GM18526 (cell line): Measurements from ENCODE around the gene TPCN2.

Experiments
- POLR2A ChIP-seq: IDR thresholded peaks from 3 replicates; pipeline ENCODE4 v1.6.1; 2011; ENCODE audit not compliant: insufficient read length; ENCODE audit errors: extremely low read depth

The TPCN2 gene

DNA sequence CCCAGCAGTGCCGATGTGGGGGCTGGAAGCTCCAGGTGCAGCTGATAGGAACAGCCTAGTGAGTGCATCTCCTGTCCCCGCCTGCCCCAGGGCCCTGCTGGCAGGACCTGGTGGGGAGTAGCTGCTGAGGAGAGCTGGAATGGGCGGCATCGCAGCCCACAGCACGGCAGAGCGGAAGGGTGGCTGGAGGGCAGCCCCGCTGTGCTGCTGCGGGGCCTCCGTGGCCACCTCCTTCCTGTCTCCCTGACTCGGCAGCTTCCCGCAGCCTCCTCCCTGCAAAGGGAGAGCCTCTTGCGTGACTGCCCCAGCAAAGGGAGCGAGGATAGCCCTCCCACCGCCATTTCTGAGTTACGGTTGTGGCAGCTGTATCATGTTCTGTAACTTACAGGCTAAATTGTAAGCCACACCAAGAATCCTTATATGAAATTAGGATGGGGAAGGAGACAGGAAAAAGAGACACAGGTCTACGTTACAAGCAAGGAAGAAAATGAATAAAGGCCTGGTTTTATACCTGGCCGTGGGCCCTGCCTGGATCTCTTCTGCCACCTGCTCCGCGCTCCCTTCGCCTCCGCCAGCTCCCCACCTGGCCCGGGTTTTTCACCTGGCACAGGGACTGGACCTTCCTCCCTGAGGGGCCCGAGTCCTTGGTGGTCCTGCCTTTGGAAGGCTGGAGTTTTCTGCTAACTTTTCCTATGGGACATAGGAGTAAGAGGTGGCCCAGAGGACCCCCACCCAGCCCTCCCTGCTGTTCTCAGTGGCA is 10.0 kb downstream of the TPCN2 start:
- TF ChIP-seq POLR2A = no peak

- no peak for TF ChIP-seq POLR2A
Measured at GRCh38 chr11:69059429-69059828, 10.7 kb downstream of the TPCN2 start.

GRCh38 chr11:69059985-69060384 is 11.3 kb downstream of the TPCN2 start:
- no peak for TF ChIP-seq POLR2A

DNA sequence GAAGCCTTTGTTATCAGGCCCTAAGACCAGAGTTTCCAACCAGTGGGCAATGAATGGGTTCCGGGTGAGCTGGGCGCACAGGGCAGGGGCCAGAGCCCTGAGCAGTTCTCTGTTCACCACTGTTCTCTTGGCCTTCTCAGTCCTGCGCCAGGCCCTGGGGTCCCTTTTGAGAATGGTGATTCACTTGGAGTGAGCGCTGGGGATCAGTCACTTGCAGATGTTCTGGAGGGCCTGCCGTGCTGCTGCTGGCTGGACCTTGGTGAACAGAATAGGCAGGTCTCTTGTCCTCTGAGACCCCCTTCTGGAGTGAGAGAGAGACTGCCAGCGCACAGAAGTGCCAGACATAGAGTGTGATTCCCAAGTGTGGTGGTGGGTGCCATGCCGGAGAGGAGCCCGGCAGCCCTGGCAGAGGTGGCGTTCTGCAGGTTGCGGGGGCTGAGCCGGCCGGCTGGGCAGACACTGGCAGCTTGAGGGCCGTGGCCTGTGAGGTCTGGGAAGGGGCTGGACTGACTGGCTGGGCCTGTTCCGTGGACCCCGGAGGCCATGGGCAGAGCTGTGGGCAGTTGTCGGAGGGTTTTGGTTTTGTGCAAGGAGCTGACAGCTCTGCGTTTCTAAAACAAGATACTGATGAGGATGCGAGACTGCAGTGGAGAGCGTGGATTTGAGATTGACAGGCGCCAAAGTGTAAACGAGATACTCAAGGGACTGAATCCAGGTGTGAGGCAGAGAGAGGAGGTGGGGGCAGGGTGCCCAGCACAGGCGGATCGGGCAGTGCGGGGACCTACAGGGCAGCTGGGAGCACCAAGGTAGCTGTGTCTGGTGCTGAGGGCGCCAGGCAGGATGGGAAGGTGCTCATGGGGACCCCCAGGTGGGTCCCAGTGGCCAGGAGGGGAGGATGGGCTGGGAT is 12.3 kb downstream of the TPCN2 start:
- no peak for TF ChIP-seq POLR2A

DNA sequence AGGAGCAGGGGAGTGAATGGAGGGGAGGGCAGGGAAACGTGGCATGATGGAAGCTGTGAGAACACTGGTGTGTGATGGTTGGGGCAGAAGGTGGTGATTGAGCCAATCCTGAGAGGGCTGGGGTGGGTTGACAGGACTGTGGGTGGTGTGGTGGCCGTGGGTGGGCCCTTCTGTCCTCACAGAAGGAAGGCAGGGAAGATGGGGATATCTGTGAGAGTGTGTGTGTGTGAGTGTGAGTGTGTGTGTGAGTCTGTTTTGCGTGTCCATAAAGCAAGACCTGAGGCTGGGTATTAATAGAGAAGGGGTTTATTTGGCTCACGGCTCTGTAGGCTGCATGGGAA is 13.0 kb downstream of the TPCN2 start:
- TF ChIP-seq POLR2A = no peak

- no peak for TF ChIP-seq POLR2A
Measured at GRCh38 chr11:69062169-69062855, 13.6 kb downstream of the TPCN2 start.

DNA sequence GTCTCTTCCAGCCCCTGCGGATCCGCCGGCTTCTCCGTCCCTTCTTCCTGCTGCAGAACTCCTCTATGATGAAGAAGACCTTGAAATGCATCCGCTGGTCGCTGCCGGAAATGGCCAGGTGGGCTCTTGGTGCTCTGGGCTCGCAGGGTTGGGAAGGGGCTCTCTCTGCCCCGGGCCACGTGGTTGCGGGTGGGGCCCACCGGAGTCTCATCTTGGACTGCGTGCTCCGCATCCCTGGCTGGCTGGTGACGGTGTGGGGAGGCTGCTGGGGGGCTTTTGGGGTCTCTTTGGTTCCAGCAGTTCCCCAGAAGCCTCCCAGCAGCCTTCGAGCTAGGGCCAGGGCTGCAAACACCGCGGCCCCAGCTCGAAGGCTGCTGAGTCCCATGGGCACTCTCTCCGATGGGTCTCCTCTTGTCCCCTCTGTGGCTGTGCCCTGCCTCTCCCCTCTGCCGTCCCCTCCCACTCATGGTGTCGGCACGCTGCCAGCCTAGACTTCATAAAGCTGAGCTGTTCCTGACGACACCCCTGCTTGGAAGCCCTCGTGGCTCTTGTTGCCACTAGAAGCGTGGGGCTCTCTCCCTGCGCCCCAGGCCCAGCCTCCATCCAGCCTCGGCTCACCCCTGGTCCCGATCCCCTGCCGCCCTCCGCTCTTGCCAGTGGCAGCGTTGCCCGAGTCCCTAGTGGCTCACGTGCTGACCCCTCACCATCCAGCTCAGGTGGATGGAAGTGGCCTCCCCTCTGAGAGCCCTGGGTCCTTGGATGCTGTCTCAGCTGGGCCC is 14.3 kb downstream of the TPCN2 start:
- no peak for TF ChIP-seq POLR2A

DNA sequence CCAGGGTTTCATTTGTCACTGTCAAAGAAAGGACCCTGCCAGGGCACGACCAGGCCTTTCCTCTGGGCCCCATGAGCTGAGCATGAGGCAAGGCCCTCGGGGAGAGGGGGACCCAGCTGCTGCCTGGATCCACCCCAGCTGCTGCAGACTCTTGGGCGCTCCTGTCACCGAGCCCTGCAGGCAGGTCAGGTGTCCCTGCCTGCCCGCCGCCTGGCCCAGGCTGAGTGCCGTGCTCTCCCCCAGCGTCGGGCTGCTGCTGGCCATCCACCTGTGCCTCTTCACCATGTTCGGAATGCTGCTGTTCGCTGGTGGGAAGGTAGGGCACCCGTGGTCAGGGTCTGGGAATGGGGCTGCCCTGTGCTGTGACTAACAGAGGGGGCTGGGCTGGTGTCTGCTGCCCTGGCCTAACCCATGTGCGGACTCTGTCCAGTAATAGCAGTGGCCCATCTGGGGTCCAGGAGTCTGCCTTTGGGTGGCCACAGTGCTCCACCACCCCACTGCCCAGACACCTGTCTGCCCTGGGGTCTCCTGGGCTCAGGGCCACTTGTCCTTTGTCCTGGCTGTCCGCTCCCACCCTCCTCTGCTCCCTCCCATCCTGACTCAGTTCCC is 15.0 kb downstream of the TPCN2 start:
- no peak for TF ChIP-seq POLR2A

DNA sequence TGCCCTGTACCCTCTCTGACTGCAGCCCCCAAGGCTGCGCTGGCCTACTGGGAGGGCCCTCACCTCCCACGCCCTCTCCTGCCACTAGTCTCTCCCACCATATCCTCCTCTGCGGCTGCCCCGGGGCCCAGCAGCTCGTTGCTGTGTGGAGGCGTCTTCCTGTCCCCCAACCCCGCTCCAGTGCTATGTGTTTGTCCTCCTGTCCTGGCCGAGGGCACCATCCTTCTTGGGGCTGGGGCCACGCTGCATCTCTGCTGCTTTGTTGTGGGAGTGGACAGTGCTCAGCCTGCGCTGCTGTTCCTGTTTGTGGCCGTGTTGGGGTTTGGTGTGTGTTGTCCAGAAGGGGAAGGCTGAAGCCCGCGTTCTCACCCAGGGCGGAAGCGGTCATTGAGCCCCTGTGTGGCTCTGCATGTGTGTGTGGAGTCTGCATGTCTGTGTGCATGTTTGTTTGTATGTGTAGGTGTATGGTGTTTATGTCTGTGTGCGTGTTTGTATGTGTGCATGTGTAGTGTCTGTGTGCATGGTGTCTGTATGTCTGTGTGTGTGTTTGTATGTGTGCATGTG is 15.7 kb downstream of the TPCN2 start:
- no peak for TF ChIP-seq POLR2A

DNA sequence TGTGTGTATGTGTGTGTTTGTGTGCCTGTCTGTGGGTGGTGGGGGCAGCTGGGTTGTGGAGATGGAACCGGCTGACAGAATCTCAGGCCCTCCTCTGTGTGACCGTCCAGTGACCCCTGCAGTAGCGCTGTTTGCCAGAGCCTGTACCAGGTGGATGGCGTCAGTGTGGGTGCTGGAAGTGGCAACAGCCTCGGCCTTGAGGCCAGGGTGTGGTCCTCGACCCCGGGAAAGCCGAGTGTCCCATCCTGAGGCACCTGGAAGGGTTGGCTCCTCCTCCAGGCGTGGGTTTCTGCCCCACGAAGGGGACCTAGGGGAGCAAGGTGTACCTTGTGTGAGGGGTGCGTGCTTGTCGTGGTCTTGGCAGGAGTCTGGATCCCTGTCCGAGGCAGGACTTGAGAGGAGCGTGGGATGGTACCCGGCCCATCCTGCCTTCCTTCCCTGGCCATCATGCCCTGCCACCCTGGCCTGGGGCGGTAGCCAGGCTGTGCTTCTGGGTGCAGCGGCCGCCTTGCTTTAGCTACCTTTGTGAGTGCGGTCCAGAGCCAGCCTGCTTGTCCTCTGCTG is 16.5 kb downstream of the TPCN2 start:
- no peak for TF ChIP-seq POLR2A

DNA sequence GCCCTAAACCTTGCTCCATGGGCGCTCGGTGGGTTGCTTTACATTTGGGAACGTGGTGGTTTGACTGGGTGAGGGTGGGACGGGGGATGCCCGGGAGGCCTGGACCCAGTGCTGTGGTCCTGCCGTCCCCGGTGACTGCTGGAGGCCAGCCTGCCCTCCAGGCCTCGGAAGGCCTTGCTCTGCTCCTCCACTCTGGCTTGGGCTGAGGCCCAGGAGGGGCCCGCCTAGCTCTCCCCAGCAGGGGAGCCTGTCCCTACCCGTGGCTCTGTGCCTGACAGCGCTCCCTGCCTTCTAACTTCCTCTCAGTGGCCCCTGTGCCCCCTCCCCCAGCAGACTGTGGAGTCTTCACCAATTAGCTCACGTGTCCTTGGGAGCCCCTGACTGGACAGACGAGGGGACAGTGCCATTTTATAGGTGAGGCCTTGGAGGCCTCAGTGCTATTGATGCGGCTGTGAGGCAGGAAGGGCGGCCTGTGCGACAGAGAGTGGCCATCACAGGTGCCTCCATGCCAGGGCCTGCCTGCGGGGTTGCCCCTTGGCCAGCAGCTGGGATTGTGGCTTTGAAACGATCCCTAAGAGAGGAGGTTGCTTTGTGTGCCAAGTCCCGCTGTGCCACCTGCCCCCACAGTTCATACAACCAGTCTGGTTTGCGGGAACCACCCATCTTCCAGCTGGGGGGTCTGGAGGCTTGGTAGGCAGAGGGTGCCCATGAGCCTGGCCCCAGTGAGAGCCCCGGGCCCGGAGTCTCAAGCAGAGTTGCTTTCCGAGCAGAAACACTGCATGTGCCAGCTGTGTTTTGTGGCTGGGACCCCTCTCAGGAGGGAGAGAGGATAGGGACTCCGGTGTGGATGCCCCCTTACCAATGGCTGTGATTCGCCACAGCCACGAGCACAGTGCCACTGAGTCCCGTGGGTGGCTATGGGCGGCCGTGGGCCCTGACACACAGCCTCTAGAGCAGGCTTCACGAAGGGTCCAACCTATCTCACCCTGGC is 17.7 kb downstream of the TPCN2 start:
- no peak for TF ChIP-seq POLR2A

DNA sequence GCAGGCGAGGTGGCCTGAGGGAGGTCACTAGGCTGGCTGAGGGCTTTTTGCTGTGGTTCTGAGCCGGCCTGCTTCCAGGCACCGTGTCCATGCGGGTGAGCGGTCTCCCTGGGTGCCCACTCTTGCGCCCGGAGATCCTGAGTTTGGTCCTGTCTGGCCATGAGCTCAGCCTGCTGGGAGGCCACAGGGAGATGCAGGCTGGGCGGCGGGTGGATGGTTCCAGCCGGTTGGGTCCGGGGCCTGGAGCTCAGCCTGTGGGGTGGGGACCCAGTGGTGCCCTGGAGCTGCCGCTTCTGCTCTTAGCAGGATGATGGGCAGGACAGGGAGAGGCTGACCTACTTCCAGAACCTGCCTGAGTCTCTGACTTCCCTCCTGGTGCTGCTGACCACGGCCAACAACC is 18.5 kb downstream of the TPCN2 start:
- TF ChIP-seq POLR2A = no peak
